ENCODE measurements around the gene BMPR1B. TPM values are rescaled to one million over a fixed set of nuclear protein-coding genes. Genes with fewer than 3 reads are reported as not detected.

The BMPR1B gene
- total and polyA plus RNA-seq, 2 of the 8 experiments (the other 6 are each of a cell fraction or from before 2014, with no cell fraction given): 0.14 to 1.1 TPM

DNA sequence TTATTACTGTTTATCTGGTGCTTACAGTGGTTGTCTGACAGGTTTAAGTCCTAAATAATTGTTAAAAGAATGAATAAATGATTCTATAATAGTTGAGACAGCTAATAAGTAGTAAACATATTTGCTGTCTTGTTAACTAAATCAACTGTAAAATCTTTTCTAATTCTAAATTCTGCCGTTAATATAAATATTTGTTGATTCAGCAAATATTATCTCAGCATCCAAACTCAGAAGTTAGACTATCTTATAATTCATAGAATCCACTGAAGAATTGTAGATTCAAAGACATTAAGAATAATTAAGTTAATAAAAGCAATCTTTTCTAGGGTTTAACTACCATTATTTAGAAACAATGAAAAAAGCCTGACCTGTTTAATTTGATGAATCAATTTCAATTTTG is 256.3 kb downstream of the BMPR1B start:
- CTCF ChIA-PET (ENCODE audit: partially characterized antibody): no interaction called here
- Histone ChIP-seq H3K23ac (ENCODE audit: insufficient read length) (no peak overlapping the region), H3K56ac (replicated peaks; ENCODE audit: insufficient read length, low read depth, low read length) (no peak overlapping the region), H2AK5ac (ENCODE audit: low read depth, low read length) (no peak overlapping the region), H3K79me1 (ENCODE audit: low read depth, low read length) (no peaks in the 10 kb centered on the region), H2BK5ac (ENCODE audit: low read depth, low read length) (no peak overlapping the region), H3K18ac (ENCODE audit: extremely low read depth, low read length) (no peak overlapping the region), H3K14ac (ENCODE audit: insufficient read length) (no peak overlapping the region), H2BK120ac (replicated peaks; ENCODE audit: low read depth, low read length) (no peak overlapping the region), H3K4me1 (replicated peaks in 1 of 4; ENCODE audit: control insufficient read depth in 3 of 4, insufficient read depth in 4 of 4, low read length in 3 of 4) (no peaks in the 10 kb centered on the region), H3K9me3 (ENCODE audit: insufficient read depth in 2 of 2, low read depth in 1 of 2, low read length in 1 of 2) (no peaks in the 10 kb centered on the region), H3K4ac (replicated peaks; ENCODE audit: insufficient read length, low read depth, low read length) (no peak overlapping the region), H3K27me3 (replicated peaks in 1 of 4; ENCODE audit: control insufficient read depth in 3 of 4, extremely low read depth in 1 of 4, insufficient read depth in 3 of 4, low read length in 3 of 4) (no peaks in the 10 kb centered on the region), H2BK12ac (ENCODE audit: low read depth, low read length) (no peak overlapping the region), H4K8ac (ENCODE audit: extremely low read depth, insufficient read depth, low read length) (no peak overlapping the region), H3K23me2 (ENCODE audit: low read depth, low read length) (no peaks in the 10 kb centered on the region), H2AFZ (ENCODE audit: low read length) (no peak overlapping the region), H4K5ac (ENCODE audit: insufficient read length, low read depth, low read length) (no peak overlapping the region), H4K91ac (replicated peaks; ENCODE audit: insufficient read length, low read length) (no peak overlapping the region), H3K9ac (replicated peaks in 1 of 4; ENCODE audit: extremely low read depth in 1 of 4, low read depth in 3 of 4, low read length in 3 of 4) (no peak overlapping the region), H3K4me2 (ENCODE audit: insufficient read depth in 1 of 2, low read depth in 2 of 2, low read length in 2 of 2) (no peak overlapping the region), H2BK20ac (ENCODE audit: low read length) (no peak overlapping the region), H3K27ac (ENCODE audit: low read depth, low read length) (no peak overlapping the region), H4K20me1 (replicated peaks in 1 of 2; ENCODE audit: control insufficient read depth in 1 of 2, insufficient read depth in 2 of 2, low read length in 2 of 2) (no peaks in the 10 kb centered on the region), H3K4me3 (ENCODE audit: extremely low read depth in 1 of 4, insufficient read depth in 2 of 4, low read depth in 3 of 4, low read length in 4 of 4) (no peak overlapping the region), H2BK15ac (ENCODE audit: low read length) (no peak overlapping the region), H3K79me2 (ENCODE audit: control insufficient read depth in 1 of 2, insufficient read depth in 2 of 2, low read length in 2 of 2) (no peaks in the 10 kb centered on the region), H3K36me3 (ENCODE audit: control insufficient read depth in 2 of 4, insufficient read depth in 4 of 4, low read length in 3 of 4) (no peaks in the 10 kb centered on the region)
- DNase-seq (ENCODE audit: low read depth in 1 of 2, low spot score in 2 of 2) (no peak), FAIRE-seq (no peak)
- WGBS, 2 experiments (ENCODE audit: extremely low coverage in 1 of 2, insufficient coverage in 1 of 2, insufficient read length in 1 of 2, insufficient replicate concordance in 2 of 2, low coverage in 1 of 2, low lambda C conversion rate in 2 of 2, missing lambda C conversion rate in 1 of 2): 83% methylated on average over 1 of the region's 1 CpG; no CpG with 5 or more reads in 1 of the 2 experiments
- POLR2A ChIA-PET (ENCODE audit: partially characterized antibody): no interaction called here
- TF ChIP-seq EP300 (IDR thresholded peaks at IDR 0.05; ENCODE audit: borderline replicate concordance in 1 of 2, low read depth in 2 of 2, low read length in 2 of 2) (no peak), MAFK (IDR thresholded peaks at IDR 0.05; ENCODE audit: low read depth, low read length) (peak; percentile 70; the same call in 1 of the 2 replicates)

Measured in H1 (cell line).